Brain microvascular endothelial cell (primary cell): Measurements from ENCODE around the gene MYOCD.

ENCODE experiments used
- DNase-seq: peaks from one replicate; pipeline ENCODE4 v3.0.0-alpha.2; 2020
- H3K27ac ChIP-seq: fragments of 250-450 bp; sonication (Bioruptor Pico); 2 replicates; pipeline ENCODE4 v1.5.1; 2020; ENCODE audit warnings: mild to moderate bottlenecking, moderate library complexity
- H3K27me3 ChIP-seq: fragments of 250-450 bp; sonication (Bioruptor Pico); replicated peaks from 2 replicates; pipeline ENCODE4 v1.5.1; 2020; ENCODE audit warnings: mild to moderate bottlenecking
- H3K36me3 ChIP-seq: fragments of 250-450 bp; sonication (Bioruptor Pico); replicated peaks from 2 replicates; pipeline ENCODE4 v1.5.1; 2020; ENCODE audit warnings: mild to moderate bottlenecking
- H3K4me3 ChIP-seq: 2 replicates; pipeline ENCODE4 v1.5.1; 2011; ENCODE audit warnings: low read depth, mild to moderate bottlenecking, control low read depth, low read length, moderate library complexity
- in situ Hi-C: cut with HindIII; loops from 2 replicates; pipeline ENCODE4 v1.10.0; 2017; ENCODE audit warnings: low sequenced_read_pairs, low pct_ligation_motif_present
- TF ChIP-seq, protein P1 (sequence below): IDR thresholded peaks from 2 replicates; pipeline ENCODE4 v1.5.1; 2011; ENCODE audit warnings: low read depth, mild to moderate bottlenecking, moderate library complexity, low read length, control low read depth, inconsistent platforms; ENCODE audit errors: missing control alignments

Gene MYOCD

DNA sequence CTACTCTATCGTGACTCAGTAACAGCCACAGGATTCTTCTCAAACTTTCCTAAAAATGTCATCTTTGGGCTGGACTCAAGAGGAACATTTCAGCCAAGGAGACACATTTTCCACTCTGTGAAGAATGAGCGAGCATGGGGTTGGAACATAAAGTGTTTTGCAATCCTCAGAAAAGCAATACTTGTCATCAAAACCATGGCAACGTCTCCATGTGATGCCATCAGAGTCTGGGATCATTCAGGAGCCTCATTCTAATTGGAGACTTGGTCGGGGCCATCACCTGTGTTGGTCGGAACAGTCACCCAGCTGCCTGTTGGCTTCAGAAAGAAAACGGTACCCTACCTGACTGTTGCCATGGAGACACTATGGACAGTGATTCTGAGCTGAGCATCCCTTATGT, 25.5 kb downstream of the MYOCD start:
- no peaks in the 10 kb centered on the region for H3K27me3 ChIP-seq
- no peak overlapping the region for H3K4me3 ChIP-seq
- peak; percentile 37 for DNase-seq
- H3K27ac ChIP-seq, result no peak overlapping the region
- in situ Hi-C loops, result no loop called here
- no peaks in the 10 kb centered on the region for H3K36me3 ChIP-seq
- TF ChIP-seq, protein P1, sequence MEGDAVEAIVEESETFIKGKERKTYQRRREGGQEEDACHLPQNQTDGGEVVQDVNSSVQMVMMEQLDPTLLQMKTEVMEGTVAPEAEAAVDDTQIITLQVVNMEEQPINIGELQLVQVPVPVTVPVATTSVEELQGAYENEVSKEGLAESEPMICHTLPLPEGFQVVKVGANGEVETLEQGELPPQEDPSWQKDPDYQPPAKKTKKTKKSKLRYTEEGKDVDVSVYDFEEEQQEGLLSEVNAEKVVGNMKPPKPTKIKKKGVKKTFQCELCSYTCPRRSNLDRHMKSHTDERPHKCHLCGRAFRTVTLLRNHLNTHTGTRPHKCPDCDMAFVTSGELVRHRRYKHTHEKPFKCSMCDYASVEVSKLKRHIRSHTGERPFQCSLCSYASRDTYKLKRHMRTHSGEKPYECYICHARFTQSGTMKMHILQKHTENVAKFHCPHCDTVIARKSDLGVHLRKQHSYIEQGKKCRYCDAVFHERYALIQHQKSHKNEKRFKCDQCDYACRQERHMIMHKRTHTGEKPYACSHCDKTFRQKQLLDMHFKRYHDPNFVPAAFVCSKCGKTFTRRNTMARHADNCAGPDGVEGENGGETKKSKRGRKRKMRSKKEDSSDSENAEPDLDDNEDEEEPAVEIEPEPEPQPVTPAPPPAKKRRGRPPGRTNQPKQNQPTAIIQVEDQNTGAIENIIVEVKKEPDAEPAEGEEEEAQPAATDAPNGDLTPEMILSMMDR, result no peak

DNA sequence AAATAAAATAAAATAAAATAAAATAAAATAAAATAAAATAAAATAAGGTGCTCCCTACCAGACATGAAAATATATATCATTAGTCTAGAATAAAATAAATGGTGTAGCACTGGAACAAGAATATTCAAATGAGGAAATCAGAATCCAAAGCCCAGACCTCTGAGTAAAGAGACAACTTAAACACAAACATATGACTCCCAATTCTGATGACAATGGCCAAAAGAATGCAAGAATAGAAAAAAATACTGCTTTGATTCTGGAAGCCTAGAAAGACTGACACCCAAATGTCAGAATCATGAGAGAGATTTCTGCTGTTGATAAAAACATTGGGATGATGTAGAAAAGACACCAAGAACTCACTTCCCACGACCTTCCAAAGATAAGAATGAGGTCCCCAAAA, 27.9 kb downstream of the MYOCD start:
- Histone ChIP-seq H3K36me3 (no peaks in the 10 kb centered on the region), H3K27me3 (no peaks in the 10 kb centered on the region), H3K4me3 (no peak overlapping the region), H3K27ac (peak overlapping the region; percentile 50)
- DNase-seq, result peak; percentile 9
- TF ChIP-seq, protein P1, result no peak
- in situ Hi-C loops, result no loop called here

DNA sequence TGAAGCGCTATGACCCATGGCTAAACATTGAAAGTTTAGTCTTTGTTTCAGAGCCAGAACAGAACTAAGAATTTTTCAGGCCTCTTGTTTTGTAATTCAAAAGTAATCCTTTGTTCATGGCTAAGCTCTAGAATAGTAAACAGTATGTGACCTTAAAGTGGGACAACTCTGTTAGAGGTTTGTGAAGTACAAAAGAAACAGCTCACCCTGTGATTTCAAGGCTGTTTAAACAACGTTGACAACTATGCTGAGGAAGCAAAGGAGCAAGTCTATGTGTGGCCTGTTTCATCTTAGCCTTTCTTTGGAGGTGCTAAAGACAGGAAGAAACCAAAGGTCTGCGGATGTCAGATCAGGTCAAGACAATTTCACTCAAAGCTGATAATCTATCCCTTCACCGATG, 40.4 kb downstream of the MYOCD start:
- H3K4me3 ChIP-seq, result no peak overlapping the region
- in situ Hi-C loops, result no loop called here
- TF ChIP-seq, protein P1, result no peak

DNA sequence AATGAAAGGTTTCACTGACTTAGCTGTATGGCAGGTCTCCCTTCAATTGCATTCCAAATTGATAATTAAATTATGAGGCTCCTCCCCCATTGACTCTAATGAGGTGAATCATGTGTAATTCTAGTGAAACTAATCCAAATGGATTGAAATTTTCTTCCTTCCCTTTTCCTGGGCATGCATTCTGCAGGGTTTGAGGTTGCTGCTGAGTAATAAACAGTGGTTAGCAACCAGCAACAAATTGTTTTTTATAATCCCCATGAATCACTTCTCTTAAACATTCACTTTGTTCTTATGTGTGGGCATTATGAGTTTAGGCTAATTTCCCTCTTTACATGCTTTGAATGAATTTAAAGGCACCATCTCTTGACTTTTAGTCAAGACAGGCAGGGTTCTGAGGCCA, 43.4 kb downstream of the MYOCD start:
- no peak overlapping the region for H3K27ac ChIP-seq
- no peaks in the 10 kb centered on the region for H3K36me3 ChIP-seq
- TF ChIP-seq, protein P1, result no peak
- no peaks in the 10 kb centered on the region for H3K27me3 ChIP-seq
- in situ Hi-C loops, result no loop called here
- no peak overlapping the region for H3K4me3 ChIP-seq
- DNase-seq, result no peak

More for the DNA sequence above, 40.4 kb downstream of the MYOCD start:
- Histone ChIP-seq H3K27ac (no peak overlapping the region), H3K27me3 (no peaks in the 10 kb centered on the region), H3K36me3 (no peaks in the 10 kb centered on the region)
- no peak for DNase-seq

DNA sequence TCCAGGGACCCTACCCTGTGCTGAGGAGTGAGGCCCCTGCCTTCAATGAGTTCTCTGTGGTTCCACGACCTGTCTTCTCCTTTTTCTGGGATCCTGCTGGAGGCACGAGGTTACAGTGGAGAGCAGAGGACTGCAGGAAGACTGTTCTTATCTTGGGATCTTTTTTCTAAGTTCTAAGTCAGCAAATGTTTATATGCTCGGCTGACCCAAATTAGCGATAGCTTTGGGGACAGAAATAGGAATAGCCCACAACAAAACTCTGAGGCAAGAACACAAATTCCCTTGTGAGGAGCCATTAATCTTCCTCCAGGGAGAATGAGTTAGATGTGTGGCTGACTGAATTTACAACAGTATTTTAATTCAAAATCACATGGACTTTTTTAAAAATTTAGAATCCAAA, 46.7 kb downstream of the MYOCD start:
- Histone ChIP-seq H3K4me3 (no peak overlapping the region), H3K36me3 (no peaks in the 10 kb centered on the region), H3K27me3 (no peaks in the 10 kb centered on the region), H3K27ac (no peak overlapping the region)
- DNase-seq, result no peak
- in situ Hi-C loops, result no loop called here
- TF ChIP-seq, protein P1, result no peak

DNA sequence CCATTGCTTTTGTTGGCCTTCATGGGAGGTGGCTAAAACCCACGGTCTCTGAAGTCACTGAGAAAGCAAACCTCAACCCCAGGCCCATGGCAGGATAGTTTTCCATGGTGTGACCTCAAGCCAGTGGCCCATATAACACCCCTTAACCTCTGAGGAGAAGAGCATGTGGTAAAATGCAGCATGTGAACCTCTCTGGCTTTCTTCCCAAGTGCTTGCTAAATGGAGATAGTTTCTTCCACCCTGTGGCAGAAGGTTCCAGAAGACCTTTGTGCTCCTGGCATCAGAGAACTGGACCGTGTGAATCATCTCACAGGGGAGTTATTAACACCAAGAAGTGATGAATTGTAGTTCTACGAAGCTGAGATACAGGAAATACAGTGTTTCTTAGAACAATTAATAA, 47.3 kb downstream of the MYOCD start:
- Histone ChIP-seq H3K4me3 (no peak overlapping the region), H3K27ac (no peak overlapping the region), H3K36me3 (no peaks in the 10 kb centered on the region), H3K27me3 (no peaks in the 10 kb centered on the region)
- in situ Hi-C loops, result no loop called here
- TF ChIP-seq, protein P1, result no peak
- DNase-seq, result no peak
